HG03060 (cell line): Measurements from ENCODE around the gene CLIC5.

ENCODE experiments used
- ATAC-seq: cut with Tn5 transposase; IDR thresholded peaks from one replicate; pipeline ENCODE4 v1.9.1; 2021; ENCODE audit warnings: low read depth, moderate number of reproducible peaks; ENCODE audit not compliant: unreplicated experiment

The CLIC5 gene

GRCh38 chr6:46000905-46001304, 14.8 kb downstream of the CLIC5 start:
- ATAC-seq, result no peak

DNA sequence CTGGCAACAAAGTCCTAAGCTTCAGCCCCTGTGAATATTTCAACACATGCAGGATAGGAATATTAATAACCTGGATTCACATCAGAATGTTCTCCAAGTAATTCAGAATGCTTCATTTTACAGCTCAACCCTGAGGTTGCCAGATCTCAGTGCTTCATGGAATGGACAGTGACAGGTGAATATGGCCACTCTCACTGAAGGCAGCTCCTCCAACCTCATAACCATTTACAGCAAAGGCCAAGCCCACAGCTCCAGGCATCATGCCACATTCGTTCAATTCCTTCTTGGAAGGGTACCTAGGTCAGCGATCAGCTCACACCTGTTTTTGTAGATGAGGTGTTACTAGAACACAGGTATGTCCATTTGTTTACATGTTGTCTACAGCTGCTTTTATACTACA, 17.1 kb downstream of the CLIC5 start:
- ATAC-seq, result no peak

- no peak for ATAC-seq
Measured at GRCh38 chr6:45997875-45998506, 17.7 kb downstream of the CLIC5 start.

- ATAC-seq, result no peak
Measured at GRCh38 chr6:45991189-45991588, 24.5 kb downstream of the CLIC5 start.

DNA sequence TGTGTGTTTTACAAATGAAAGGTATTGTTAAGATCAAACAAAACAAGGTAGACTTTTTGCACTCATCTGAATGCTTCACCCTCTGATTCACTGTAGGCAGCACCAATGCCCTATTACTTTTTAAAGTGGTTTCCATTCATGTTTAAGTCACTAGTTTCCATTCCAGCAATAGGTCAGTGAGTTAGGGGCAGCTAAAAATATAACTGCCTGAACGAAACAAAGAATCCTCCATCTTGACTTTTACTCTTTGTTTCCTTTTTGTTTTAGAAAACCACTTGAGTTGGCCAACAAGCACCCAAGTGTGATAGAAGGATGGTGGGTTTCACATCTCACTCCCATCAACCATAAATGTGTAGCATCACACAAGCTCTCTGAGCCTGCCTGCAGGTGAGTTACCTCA, 25.5 kb downstream of the CLIC5 start:
- ATAC-seq, result no peak

DNA sequence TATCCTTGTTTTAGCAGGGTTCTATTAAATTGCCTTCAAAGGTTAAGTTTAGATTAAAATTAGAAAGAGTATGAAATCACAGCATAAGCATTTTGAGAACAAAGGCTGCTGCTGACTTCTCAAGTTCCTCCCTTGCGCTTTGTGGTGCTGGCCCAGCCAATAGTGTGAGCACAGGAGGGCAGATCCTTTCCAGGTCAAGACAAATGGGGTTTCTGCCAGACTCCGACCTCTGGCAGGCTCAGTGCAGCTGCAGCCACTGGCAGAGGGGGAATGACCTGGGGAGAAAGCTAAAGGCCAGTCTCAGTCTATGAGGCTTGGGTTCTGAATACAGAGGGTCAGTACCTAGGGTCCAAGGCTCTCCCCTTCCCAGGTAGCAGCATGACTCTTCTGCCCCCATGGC, 27.0 kb downstream of the CLIC5 start:
- ATAC-seq, result no peak

GRCh38 chr6:45987856-45988255, 27.8 kb downstream of the CLIC5 start:
- ATAC-seq, result no peak

DNA sequence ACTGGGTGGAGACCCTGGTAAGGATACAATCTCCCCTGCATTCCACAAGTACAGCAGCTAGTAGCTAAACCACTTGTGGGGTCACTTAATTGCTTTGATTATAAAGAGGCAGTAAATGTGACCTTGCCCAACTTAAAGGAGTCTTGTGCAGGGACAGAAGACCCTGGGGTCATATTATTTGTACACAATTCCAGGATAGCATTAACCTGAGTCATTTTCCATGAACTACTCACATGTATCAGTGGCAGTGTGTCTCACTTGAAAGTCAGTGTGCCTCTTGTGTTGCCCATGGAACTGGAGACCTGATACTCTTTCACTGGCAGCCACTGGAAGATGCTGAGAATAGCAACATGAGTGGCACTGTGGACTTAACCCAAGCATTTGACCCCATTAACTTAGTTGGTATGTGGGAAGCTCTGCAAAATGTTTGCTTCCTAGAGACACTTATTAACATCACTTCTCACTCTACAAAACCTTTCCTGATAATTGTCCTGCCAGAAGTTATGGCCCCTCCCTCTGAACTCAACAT, 28.9 kb downstream of the CLIC5 start:
- ATAC-seq, result no peak

DNA sequence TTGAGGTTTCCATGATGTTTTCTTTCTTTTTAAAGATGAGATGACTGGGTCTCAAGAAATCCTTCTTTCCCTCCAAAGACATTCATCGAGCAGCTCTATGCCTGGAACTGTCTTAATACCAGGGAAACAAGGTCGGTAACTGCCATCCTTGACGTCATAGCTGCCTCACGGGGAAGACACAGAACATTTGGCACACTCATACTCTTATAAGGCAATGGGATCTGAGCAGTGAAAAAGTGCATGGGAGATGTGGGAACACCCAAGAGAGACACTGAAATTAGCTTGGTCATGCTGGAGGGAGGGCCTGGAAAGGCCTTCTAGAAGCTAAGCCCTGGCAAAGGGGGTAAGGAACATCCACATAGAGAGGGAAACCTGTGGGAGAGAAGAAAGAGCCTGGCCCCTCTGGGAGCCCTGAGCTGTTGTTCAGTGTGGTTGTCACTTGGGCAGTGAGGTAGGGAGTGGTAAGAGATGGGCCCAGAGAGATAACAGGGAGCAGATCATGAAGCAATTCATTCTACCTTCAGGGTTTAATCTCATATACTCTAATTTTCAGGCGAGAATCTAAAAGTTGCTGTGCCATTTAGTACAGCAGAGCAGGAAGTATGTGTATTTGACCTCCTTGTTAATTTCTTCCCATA, 30.8 kb downstream of the CLIC5 start:
- ATAC-seq, result no peak

- ATAC-seq, result no peak
Measured at GRCh38 chr6:45984347-45984746, 31.3 kb downstream of the CLIC5 start.

DNA sequence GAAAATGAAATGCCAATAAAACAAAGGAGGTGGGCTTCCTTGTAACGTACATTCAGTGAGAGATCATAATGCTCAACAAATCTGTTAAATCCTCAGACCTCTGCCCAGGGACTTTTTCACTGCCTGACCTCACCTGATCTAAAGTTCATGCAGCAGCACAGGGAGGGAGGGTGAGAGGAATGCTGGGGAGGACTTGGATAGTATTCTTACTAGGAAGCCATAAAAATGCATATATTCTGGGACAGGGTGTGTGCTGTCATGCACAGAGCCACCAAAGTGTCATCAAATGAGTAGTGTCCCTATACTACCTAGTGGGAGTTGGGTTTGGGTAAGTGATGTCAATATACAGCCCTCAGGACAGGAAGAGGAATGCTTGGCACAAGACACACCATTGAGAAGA, 32.6 kb downstream of the CLIC5 start:
- no peak for ATAC-seq

- no peak for ATAC-seq
Measured at GRCh38 chr6:45982280-45983036, 33.2 kb downstream of the CLIC5 start.

- no peak for ATAC-seq
Measured at GRCh38 chr6:45981046-45981445, 34.6 kb downstream of the CLIC5 start.

DNA sequence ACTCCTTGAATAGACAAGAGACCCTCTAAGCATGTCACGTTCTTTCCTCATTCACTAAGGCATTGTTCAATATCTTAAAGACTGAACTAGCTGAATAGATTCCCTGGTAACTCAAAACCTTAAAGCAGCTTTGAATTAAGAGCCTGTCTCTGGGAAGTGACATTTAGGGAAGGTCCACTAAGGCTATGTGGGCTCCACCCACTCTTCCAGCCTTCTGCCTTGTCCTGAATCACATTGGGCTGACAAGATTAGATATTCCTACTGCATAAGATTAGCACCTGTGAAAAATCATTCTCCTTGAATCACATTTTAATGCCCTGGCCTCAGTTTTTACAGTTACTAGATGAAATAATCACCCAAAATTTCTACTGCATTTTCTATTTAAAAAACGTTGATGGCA, 36.3 kb downstream of the CLIC5 start:
- no peak for ATAC-seq

DNA sequence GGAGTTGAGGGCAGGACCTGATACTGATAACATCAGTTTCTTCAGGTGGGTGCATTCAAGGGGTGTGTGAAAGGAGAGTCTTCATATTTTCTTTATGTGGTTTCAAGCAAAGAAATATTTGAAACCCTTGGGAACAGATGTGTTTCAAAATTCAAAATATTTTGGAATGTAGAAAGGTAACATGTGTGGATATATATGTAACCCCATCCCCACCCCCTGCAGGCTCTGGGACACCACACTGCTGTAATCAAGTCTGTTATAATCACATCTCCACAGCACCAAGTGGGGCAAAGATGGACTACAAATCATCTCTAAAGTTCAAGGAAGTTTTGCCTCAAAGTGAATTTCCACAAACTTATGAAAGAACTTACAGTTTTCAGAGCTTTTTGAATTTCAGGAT, 41.1 kb downstream of the CLIC5 start:
- ATAC-seq, result no peak

- ATAC-seq, result no peak
Measured at GRCh38 chr6:45972795-45973503, 42.7 kb downstream of the CLIC5 start.

DNA sequence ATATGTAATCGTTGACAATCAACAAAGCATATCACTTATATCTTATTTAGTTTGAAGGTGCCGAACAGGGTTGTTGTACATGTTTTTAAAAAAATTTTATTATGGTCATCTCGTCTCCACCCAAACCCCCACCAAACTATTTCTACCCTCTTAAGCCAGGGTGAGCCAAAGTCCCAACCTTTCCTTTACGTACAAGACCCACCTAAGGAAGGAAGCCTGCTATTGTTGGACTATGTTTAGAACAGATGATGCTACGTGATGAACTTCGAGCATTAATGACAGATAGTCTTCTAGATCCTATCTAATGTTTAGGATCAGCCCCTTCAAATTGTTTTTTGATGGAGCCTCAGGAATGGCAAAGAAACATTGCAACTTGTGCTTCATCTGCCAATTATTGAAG, 44.4 kb downstream of the CLIC5 start:
- ATAC-seq, result no peak

DNA sequence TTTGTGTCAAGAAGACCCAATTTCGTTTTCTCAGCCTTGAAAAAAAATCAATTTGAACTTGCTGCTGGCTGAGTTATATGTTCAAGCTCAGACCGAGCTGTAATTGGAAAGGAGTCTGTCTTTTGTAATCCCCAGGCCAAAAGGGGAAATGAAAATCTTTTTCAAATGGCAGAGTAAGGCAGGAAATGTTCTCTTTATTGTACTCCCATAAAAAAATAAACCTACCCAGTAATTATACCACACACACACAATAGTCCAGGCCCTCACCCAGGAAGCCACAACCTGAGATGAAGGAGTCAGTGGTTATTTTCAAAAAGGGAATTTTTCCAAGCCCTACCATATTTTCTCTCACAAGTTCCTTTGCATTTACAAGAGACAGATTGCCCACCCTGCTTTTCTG, 45.3 kb downstream of the CLIC5 start:
- no peak for ATAC-seq

GRCh38 chr6:45969883-45970282, 45.8 kb downstream of the CLIC5 start:
- ATAC-seq, result no peak

- ATAC-seq, result no peak
Measured at GRCh38 chr6:45969026-45969425, 46.6 kb downstream of the CLIC5 start.

GRCh38 chr6:45967363-45967762, 48.3 kb downstream of the CLIC5 start:
- ATAC-seq, result no peak
